ENCODE results near the gene CALY. TPM values are rescaled to one million over a fixed set of nuclear protein-coding genes. Genes with fewer than 3 reads are reported as not detected.
"Not testable (repeated sequence)": the region's sequence is repeated elsewhere in the genome, so short reads cannot be mapped to it uniquely, and the experiment has no call there.

The CALY gene
- total RNA-seq, 3 donors from 2014 or later (not counting 1 experiment from before 2014, with no cell fraction given) = not detected

DNA sequence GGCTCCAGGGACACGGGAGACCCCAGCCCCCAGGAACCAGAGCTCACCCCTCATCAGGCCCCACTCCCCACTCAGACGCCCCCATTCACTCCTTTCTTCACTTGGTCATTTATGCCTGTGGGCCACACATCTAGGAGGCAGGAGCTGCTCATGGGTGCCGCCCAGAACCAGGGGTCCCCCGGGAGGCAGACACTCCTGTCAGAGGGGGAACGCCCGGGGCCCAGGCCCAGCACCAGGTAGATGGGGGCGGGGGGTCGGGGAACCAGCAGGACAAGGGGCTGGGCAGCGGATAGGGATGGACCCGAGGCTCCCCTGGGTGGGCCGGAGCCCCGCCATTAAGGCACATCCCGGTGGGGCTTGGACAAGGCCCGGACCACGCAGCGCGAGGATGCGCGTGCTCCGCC is 11.8 kb downstream of the CALY start:
- H3K9me3 ChIP-seq (ENCODE audit: control insufficient read depth, insufficient read depth, low read length) = peaks cover 3% of the 10 kb centered on the region
- peak overlapping the region in 1 of 2 donors; percentile 61 for H3K27ac Mint-ChIP-seq
- H3K4me3 ChIP-seq (ENCODE audit: low read length) = no peak overlapping the region
- no peaks in the 10 kb centered on the region for H3K36me3 ChIP-seq (ENCODE audit: control insufficient read depth, insufficient read depth, low read length)
- TF ChIP-seq, protein P1, sequence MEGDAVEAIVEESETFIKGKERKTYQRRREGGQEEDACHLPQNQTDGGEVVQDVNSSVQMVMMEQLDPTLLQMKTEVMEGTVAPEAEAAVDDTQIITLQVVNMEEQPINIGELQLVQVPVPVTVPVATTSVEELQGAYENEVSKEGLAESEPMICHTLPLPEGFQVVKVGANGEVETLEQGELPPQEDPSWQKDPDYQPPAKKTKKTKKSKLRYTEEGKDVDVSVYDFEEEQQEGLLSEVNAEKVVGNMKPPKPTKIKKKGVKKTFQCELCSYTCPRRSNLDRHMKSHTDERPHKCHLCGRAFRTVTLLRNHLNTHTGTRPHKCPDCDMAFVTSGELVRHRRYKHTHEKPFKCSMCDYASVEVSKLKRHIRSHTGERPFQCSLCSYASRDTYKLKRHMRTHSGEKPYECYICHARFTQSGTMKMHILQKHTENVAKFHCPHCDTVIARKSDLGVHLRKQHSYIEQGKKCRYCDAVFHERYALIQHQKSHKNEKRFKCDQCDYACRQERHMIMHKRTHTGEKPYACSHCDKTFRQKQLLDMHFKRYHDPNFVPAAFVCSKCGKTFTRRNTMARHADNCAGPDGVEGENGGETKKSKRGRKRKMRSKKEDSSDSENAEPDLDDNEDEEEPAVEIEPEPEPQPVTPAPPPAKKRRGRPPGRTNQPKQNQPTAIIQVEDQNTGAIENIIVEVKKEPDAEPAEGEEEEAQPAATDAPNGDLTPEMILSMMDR (IDR thresholded peaks at IDR 0.05) = no peak
- H3K36me3 Mint-ChIP-seq = no peaks in the 10 kb centered on the region
- DNase-seq = no peak
- H3K4me1 Mint-ChIP-seq = peaks cover 7 to 18% of the 10 kb centered on the region in 2 donors
- peaks cover 19% of the 10 kb centered on the region for H3K4me1 ChIP-seq (ENCODE audit: control insufficient read depth, insufficient read depth, low read length)
- peaks cover 41% of the 10 kb centered on the region for H3K27me3 ChIP-seq (ENCODE audit: control insufficient read depth, insufficient read depth, low read length)
- WGBS (ENCODE audit: insufficient coverage) = 31% methylated on average over 20 of the region's 20 CpGs
- no peak for ATAC-seq
- H3K27ac ChIP-seq (ENCODE audit: low read length) = no peak overlapping the region
- no peaks in the 10 kb centered on the region for H3K9me3 Mint-ChIP-seq
- intact Hi-C loops (cut with micrococcal nuclease) = no loop called here
- no peak overlapping the region for H3K4me3 Mint-ChIP-seq
- H3K27me3 Mint-ChIP-seq (ENCODE audit: low read depth in 2 of 2) = peaks cover 32% of the 10 kb centered on the region in 2 donors

DNA sequence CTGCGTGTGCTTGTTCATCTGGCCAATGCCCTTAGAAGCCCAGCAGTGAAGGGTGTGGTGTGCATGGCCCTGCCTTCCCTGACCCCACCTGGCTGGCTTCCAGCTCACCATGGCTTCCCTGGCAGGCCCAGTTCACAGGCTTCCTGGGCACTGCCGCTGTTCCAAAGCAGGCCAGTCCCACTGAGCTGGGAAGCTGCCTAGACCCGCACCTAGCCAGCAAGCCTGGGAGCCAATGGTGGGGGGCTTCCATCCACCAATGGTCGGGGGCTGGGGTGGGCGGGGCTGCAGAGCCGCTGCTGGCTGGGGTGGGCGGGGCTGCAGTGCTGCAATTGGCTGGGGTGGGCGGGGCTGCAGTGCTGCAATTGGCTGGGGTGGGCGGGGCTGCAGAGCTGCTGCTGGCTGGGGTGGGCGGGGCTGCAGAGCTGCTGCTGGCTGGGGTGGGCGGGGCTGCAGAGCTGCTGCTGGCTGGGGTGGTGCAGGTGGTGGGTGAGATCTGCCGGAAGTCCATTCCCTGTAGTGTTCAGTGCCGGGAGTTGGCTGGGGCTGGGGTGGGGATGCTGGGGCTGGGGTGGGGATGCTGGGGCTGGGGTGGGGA is 12.4 kb downstream of the CALY start:
- Mint-ChIP-seq H3K9me3 (no peaks in the 10 kb centered on the region), H3K36me3 (no peaks in the 10 kb centered on the region), H3K27me3 (ENCODE audit: low read depth in 2 of 2) (peaks cover 27 to 31% of the 10 kb centered on the region in 2 donors), H3K4me3 (no peak overlapping the region), H3K27ac (no peak overlapping the region), H3K4me1 (peaks cover 1 to 17% of the 10 kb centered on the region in 2 donors)
- Histone ChIP-seq H3K36me3 (ENCODE audit: control insufficient read depth, insufficient read depth, low read length) (no peaks in the 10 kb centered on the region), H3K27me3 (ENCODE audit: control insufficient read depth, insufficient read depth, low read length) (peaks cover 40% of the 10 kb centered on the region), H3K4me1 (ENCODE audit: control insufficient read depth, insufficient read depth, low read length) (peaks cover 16% of the 10 kb centered on the region), H3K27ac (ENCODE audit: low read length) (no peak overlapping the region), H3K4me3 (ENCODE audit: low read length) (no peak overlapping the region), H3K9me3 (ENCODE audit: control insufficient read depth, insufficient read depth, low read length) (peaks cover 3% of the 10 kb centered on the region)
- 14% methylated on average over 12 of the region's 13 CpGs for WGBS (ENCODE audit: insufficient coverage)
- DNase-seq (peak in 1 of 2 donors; percentile 68), ATAC-seq (peak in 2 of 3 donors; percentile 73 to 74)
- TF ChIP-seq, protein P1 (IDR thresholded peaks at IDR 0.05) = no peak
- intact Hi-C loops (cut with micrococcal nuclease) = no loop called here

- H3K36me3 ChIP-seq (ENCODE audit: control insufficient read depth, insufficient read depth, low read length); intact Hi-C loops (cut with micrococcal nuclease); H3K9me3 Mint-ChIP-seq; H3K27ac ChIP-seq (ENCODE audit: low read length); ATAC-seq; H3K36me3 Mint-ChIP-seq; H3K9me3 ChIP-seq (ENCODE audit: control insufficient read depth, insufficient read depth, low read length); H3K4me3 ChIP-seq (ENCODE audit: low read length); H3K27ac Mint-ChIP-seq; DNase-seq; H3K4me3 Mint-ChIP-seq: not testable (repeated sequence)
- WGBS (ENCODE audit: insufficient coverage) = 90% methylated on average over 5 of the region's 14 CpGs
- H3K4me1 Mint-ChIP-seq = peaks cover 0 to 27% of the 10 kb centered on the region in 2 donors
- peaks cover 10 to 28% of the 10 kb centered on the region in 2 donors for H3K27me3 Mint-ChIP-seq (ENCODE audit: low read depth in 2 of 2)
- H3K27me3 ChIP-seq (ENCODE audit: control insufficient read depth, insufficient read depth, low read length) = peaks cover 19% of the 10 kb centered on the region
- peaks cover 27% of the 10 kb centered on the region for H3K4me1 ChIP-seq (ENCODE audit: control insufficient read depth, insufficient read depth, low read length)
Observed at GRCh38 chr10:133322064-133322709, 14.5 kb downstream of the CALY start.

GRCh38 chr10:133320852-133321422 is 15.8 kb downstream of the CALY start:
- peaks cover 0 to 23% of the 10 kb centered on the region in 2 donors for H3K4me1 Mint-ChIP-seq
- intact Hi-C loops (cut with micrococcal nuclease); H3K27me3 ChIP-seq (ENCODE audit: control insufficient read depth, insufficient read depth, low read length); H3K9me3 ChIP-seq (ENCODE audit: control insufficient read depth, insufficient read depth, low read length); H3K27ac Mint-ChIP-seq; H3K36me3 ChIP-seq (ENCODE audit: control insufficient read depth, insufficient read depth, low read length); H3K4me3 Mint-ChIP-seq; H3K36me3 Mint-ChIP-seq; H3K9me3 Mint-ChIP-seq; H3K4me3 ChIP-seq (ENCODE audit: low read length); DNase-seq; H3K27ac ChIP-seq (ENCODE audit: low read length); ATAC-seq: not testable (repeated sequence)
- H3K4me1 ChIP-seq (ENCODE audit: control insufficient read depth, insufficient read depth, low read length) = peaks cover 24% of the 10 kb centered on the region
- WGBS (ENCODE audit: insufficient coverage) = 88% methylated on average over 6 of the region's 6 CpGs
- peaks cover under 1 to 17% of the 10 kb centered on the region in 2 donors for H3K27me3 Mint-ChIP-seq (ENCODE audit: low read depth in 2 of 2)
